ENCODE results near the gene CALD1. TPM values are rescaled to one million over a fixed set of nuclear protein-coding genes. Genes with fewer than 3 reads are reported as not detected.

CALD1 gene
- total RNA-seq, 1 experiment from 2014 or later: 147 TPM

GRCh38 chr7:134836447-134836846 is 57.0 kb downstream of the CALD1 start (continued):
- TF ChIP-seq STAT6 (CRISPR knock-in tag; conservative IDR thresholded peaks at IDR 0.05; ENCODE audit: low read depth): no peak

DNA sequence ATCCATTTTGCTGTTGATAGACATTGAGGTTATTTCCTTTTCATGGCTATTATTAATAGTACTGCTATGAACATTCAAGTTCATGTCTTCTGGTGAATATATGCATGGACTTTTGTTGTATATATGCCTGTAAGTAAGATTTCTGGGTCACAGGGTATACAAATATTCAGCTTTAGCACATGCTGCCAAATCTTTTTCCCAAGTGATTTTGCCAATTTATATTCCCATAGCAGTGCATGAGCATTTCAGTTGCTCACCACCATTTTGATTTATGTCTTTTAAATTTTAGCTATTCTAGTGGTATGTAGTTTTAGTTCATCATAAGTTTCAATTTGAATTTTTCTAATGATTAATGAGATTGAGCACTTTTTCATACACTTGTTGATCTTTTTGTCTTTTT is 59.9 kb downstream of the CALD1 start:
- H3K9me3 Mint-ChIP-seq: peaks cover 11% of the 10 kb centered on the region
- ChIA-PET POLR2A (no interaction called here), CTCF (no interaction called here)
- ATAC-seq (no peak), DNase-seq (ENCODE audit: low spot score) (no peak)
- peaks cover 26% of the 10 kb centered on the region for H3K36me3 Mint-ChIP-seq
- H3K27me3 Mint-ChIP-seq (ENCODE audit: low read depth): no peaks in the 10 kb centered on the region
- TF ChIP-seq GABPB1 (CRISPR knock-in tag; IDR thresholded peaks at IDR 0.05) (no peak), PRRX2 (CRISPR knock-in tag; IDR thresholded peaks at IDR 0.05) (no peak), JAZF1 (CRISPR knock-in tag; IDR thresholded peaks at IDR 0.05) (no peak), FOXP4 (CRISPR knock-in tag; IDR thresholded peaks at IDR 0.05) (no peak), STAT6 (CRISPR knock-in tag; conservative IDR thresholded peaks at IDR 0.05; ENCODE audit: low read depth) (no peak)
- TF ChIP-seq, protein P1, sequence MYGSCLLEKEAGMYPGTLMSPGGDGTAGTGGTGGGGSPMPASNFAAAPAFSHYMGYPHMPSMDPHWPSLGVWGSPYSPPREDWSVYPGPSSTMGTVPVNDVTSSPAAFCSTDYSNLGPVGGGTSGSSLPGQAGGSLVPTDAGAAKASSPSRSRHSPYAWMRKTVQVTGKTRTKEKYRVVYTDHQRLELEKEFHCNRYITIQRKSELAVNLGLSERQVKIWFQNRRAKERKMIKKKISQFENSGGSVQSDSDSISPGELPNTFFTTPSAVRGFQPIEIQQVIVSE (CRISPR knock-in tag; IDR thresholded peaks at IDR 0.05; ENCODE audit: borderline replicate concordance): no peak
- TF ChIP-seq, protein P2, sequence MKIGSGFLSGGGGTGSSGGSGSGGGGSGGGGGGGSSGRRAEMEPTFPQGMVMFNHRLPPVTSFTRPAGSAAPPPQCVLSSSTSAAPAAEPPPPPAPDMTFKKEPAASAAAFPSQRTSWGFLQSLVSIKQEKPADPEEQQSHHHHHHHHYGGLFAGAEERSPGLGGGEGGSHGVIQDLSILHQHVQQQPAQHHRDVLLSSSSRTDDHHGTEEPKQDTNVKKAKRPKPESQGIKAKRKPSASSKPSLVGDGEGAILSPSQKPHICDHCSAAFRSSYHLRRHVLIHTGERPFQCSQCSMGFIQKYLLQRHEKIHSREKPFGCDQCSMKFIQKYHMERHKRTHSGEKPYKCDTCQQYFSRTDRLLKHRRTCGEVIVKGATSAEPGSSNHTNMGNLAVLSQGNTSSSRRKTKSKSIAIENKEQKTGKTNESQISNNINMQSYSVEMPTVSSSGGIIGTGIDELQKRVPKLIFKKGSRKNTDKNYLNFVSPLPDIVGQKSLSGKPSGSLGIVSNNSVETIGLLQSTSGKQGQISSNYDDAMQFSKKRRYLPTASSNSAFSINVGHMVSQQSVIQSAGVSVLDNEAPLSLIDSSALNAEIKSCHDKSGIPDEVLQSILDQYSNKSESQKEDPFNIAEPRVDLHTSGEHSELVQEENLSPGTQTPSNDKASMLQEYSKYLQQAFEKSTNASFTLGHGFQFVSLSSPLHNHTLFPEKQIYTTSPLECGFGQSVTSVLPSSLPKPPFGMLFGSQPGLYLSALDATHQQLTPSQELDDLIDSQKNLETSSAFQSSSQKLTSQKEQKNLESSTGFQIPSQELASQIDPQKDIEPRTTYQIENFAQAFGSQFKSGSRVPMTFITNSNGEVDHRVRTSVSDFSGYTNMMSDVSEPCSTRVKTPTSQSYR (CRISPR knock-in tag; IDR thresholded peaks at IDR 0.05): no peak
- TF ChIP-seq, protein P3, sequence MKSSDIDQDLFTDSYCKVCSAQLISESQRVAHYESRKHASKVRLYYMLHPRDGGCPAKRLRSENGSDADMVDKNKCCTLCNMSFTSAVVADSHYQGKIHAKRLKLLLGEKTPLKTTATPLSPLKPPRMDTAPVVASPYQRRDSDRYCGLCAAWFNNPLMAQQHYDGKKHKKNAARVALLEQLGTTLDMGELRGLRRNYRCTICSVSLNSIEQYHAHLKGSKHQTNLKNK (CRISPR knock-in tag; IDR thresholded peaks at IDR 0.05): no peak
- no peak overlapping the region for H3K27ac Mint-ChIP-seq
- peaks cover 16% of the 10 kb centered on the region for H3K4me1 Mint-ChIP-seq
- no peak overlapping the region for H3K4me3 Mint-ChIP-seq

DNA sequence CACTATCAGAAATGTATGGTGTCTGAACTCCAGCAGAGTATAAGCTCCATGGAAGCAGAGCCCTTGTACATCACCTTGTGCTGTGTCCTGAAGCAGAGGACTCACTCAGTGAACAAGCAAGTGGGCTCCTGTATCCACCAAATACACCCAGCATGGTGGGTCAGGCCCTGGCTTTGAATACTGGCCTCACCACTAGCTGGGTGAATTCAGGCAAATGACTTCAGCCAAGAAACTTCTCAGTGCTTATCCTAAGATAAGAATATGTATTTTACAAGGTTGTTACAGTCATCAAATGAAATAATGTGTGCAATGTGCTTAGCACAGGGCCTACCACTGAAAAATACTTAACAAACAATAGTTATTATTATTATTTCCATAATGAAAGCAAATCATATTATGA is 62.6 kb downstream of the CALD1 start:
- ChIA-PET CTCF (no interaction called here), POLR2A (no interaction called here)
- peaks cover 22% of the 10 kb centered on the region for H3K9me3 Mint-ChIP-seq
- no peaks in the 10 kb centered on the region; the same call in 1 of the 2 replicates for H3K27me3 Mint-ChIP-seq (ENCODE audit: low read depth)
- no peak overlapping the region for H3K4me3 Mint-ChIP-seq
- peaks cover 49% of the 10 kb centered on the region for H3K36me3 Mint-ChIP-seq
- H3K27ac Mint-ChIP-seq: no peak overlapping the region
- no peak for DNase-seq (ENCODE audit: low spot score)
- no peak for ATAC-seq
- peaks cover 32% of the 10 kb centered on the region for H3K4me1 Mint-ChIP-seq
- TF ChIP-seq TEAD4 (CRISPR knock-in tag; IDR thresholded peaks at IDR 0.05) (no peak), STAT6 (CRISPR knock-in tag; conservative IDR thresholded peaks at IDR 0.05; ENCODE audit: low read depth) (no peak), FOXP4 (CRISPR knock-in tag; IDR thresholded peaks at IDR 0.05) (no peak), MLX (CRISPR knock-in tag; IDR thresholded peaks at IDR 0.05) (no peak), RELA (CRISPR knock-in tag; IDR thresholded peaks at IDR 0.05; ENCODE audit: borderline replicate concordance) (no peak)
- TF ChIP-seq, protein P4, sequence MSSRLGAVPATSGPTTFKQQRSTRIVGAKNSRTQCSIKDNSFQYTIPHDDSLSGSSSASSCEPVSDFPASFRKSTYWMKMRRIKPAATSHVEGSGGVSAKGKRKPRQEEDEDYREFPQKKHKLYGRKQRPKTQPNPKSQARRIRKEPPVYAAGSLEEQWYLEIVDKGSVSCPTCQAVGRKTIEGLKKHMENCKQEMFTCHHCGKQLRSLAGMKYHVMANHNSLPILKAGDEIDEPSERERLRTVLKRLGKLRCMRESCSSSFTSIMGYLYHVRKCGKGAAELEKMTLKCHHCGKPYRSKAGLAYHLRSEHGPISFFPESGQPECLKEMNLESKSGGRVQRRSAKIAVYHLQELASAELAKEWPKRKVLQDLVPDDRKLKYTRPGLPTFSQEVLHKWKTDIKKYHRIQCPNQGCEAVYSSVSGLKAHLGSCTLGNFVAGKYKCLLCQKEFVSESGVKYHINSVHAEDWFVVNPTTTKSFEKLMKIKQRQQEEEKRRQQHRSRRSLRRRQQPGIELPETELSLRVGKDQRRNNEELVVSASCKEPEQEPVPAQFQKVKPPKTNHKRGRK (CRISPR knock-in tag; IDR thresholded peaks at IDR 0.05; ENCODE audit: borderline replicate concordance): no peak

All from WTC11 (cell line).